ENCODE results near the gene SPAG16. TPM values are rescaled to one million over a fixed set of nuclear protein-coding genes. Genes with fewer than 3 reads are reported as not detected.
A peak's percentile ranks its signal among the peaks of the same experiment; 100 is the strongest.

The SPAG16 gene
- total RNA-seq, 1 experiment from 2014 or later, result 17.2 TPM

GRCh38 chr2:213763354-213763753 lies 479.1 kb downstream of the SPAG16 start:
- no peak overlapping the region for H3K9ac ChIP-seq (ENCODE audit: low read length)
- CTCF ChIA-PET, result no interaction called here

GRCh38 chr2:213763963-213764362 lies 479.7 kb downstream of the SPAG16 start:
- TF ChIP-seq EZH2phosphoT487 (IDR thresholded peaks at IDR 0.05; ENCODE audit: borderline replicate concordance, low read length) (no peak), CTCF (conservative IDR thresholded peaks at IDR 0.05; ENCODE audit: low read depth, low read length) (no peak), EZH2 (IDR thresholded peaks at IDR 0.05; ENCODE audit: low read length, unreplicated experiment) (no peak)

More at GRCh38 chr2:213763354-213763753, 479.1 kb downstream of the SPAG16 start:
- no TSS peak for BruUV-seq (replicated peaks)
- no peaks in the 10 kb centered on the region for H4K20me1 ChIP-seq (ENCODE audit: low read length)
- H3K27ac ChIP-seq (ENCODE audit: low read length), result no peak overlapping the region
- no peaks in the 10 kb centered on the region for H3K79me2 ChIP-seq (ENCODE audit: low read length)
- no peak overlapping the region for H3K4me3 ChIP-seq (ENCODE audit: low read length)
- ATAC-seq, result peak; percentile 41; the same call in 1 of the 2 replicates
- no peaks in the 10 kb centered on the region for H3K36me3 ChIP-seq (ENCODE audit: low read depth, low read length)
- H2AFZ ChIP-seq (ENCODE audit: low read length), result no peak overlapping the region
- POLR2A ChIA-PET (ENCODE audit: unreplicated experiment), result no interaction called here
- no peak for DNase-seq
- intact Hi-C loops (cut with micrococcal nuclease), result no loop called here
- no peaks in the 10 kb centered on the region for H3F3A ChIP-seq (ENCODE audit: low read length, unreplicated experiment)
- no peak overlapping the region for H3K4me2 ChIP-seq (ENCODE audit: low read length)
- H3K9me2 ChIP-seq (replicated peaks; ENCODE audit: low read length), result no peaks in the 10 kb centered on the region
- no peaks in the 10 kb centered on the region for H3K27me3 ChIP-seq (ENCODE audit: low read length)
- H3K4me1 ChIP-seq (ENCODE audit: insufficient read depth, low read length), result 0 out of 2 replicates have a peak, but pooled peaks cover 4% of the 10 kb centered on the region
- TF ChIP-seq EZH2 (IDR thresholded peaks at IDR 0.05; ENCODE audit: low read length, unreplicated experiment) (no peak), EZH2phosphoT487 (IDR thresholded peaks at IDR 0.05; ENCODE audit: borderline replicate concordance, low read length) (no peak), CTCF (conservative IDR thresholded peaks at IDR 0.05; ENCODE audit: low read depth, low read length) (no peak)
- no peaks in the 10 kb centered on the region for H3K9me3 ChIP-seq (ENCODE audit: low read length)

GRCh38 chr2:213764849-213765248 lies 480.6 kb downstream of the SPAG16 start:
- Histone ChIP-seq H3K9ac (ENCODE audit: low read length) (no peak overlapping the region), H3K4me3 (ENCODE audit: low read length) (no peak overlapping the region), H4K20me1 (ENCODE audit: low read length) (no peaks in the 10 kb centered on the region), H3K9me3 (ENCODE audit: low read length) (no peaks in the 10 kb centered on the region), H3K27me3 (ENCODE audit: low read length) (no peaks in the 10 kb centered on the region), H3F3A (ENCODE audit: low read length, unreplicated experiment) (no peaks in the 10 kb centered on the region), H3K36me3 (ENCODE audit: low read depth, low read length) (no peaks in the 10 kb centered on the region), H3K27ac (ENCODE audit: low read length) (no peak overlapping the region), H3K79me2 (ENCODE audit: low read length) (no peaks in the 10 kb centered on the region), H3K4me1 (ENCODE audit: insufficient read depth, low read length) (0 out of 2 replicates have a peak, but pooled peaks cover 4% of the 10 kb centered on the region), H3K4me2 (ENCODE audit: low read length) (peak overlapping the region; percentile 20; the same call in 1 of the 2 replicates), H2AFZ (ENCODE audit: low read length) (no peak overlapping the region), H3K9me2 (replicated peaks; ENCODE audit: low read length) (no peaks in the 10 kb centered on the region)
- peak; percentile 77 for ATAC-seq
- POLR2A ChIA-PET (ENCODE audit: unreplicated experiment), result no interaction called here
- CTCF ChIA-PET, result no interaction called here
- DNase-seq, result peak; percentile 60
- TF ChIP-seq EZH2phosphoT487 (IDR thresholded peaks at IDR 0.05; ENCODE audit: borderline replicate concordance, low read length) (no peak), EZH2 (IDR thresholded peaks at IDR 0.05; ENCODE audit: low read length, unreplicated experiment) (no peak), CTCF (conservative IDR thresholded peaks at IDR 0.05; ENCODE audit: low read depth, low read length) (no peak)
- BruUV-seq (replicated peaks), result no TSS peak
- intact Hi-C loops (cut with micrococcal nuclease), result no loop called here

More at GRCh38 chr2:213763963-213764362, 479.7 kb downstream of the SPAG16 start:
- H2AFZ ChIP-seq (ENCODE audit: low read length), result no peak overlapping the region
- H3K4me3 ChIP-seq (ENCODE audit: low read length), result no peak overlapping the region
- no peak for ATAC-seq
- H4K20me1 ChIP-seq (ENCODE audit: low read length), result no peaks in the 10 kb centered on the region
- no peak overlapping the region for H3K27ac ChIP-seq (ENCODE audit: low read length)
- H3K4me2 ChIP-seq (ENCODE audit: low read length), result no peak overlapping the region
- CTCF ChIA-PET, result no interaction called here
- no peaks in the 10 kb centered on the region for H3K27me3 ChIP-seq (ENCODE audit: low read length)
- no peak overlapping the region for H3K9ac ChIP-seq (ENCODE audit: low read length)
- H3K79me2 ChIP-seq (ENCODE audit: low read length), result no peaks in the 10 kb centered on the region
- 0 out of 2 replicates have a peak, but pooled peaks cover 4% of the 10 kb centered on the region for H3K4me1 ChIP-seq (ENCODE audit: insufficient read depth, low read length)
- H3F3A ChIP-seq (ENCODE audit: low read length, unreplicated experiment), result no peaks in the 10 kb centered on the region
- BruUV-seq (replicated peaks), result no TSS peak
- no peaks in the 10 kb centered on the region for H3K9me2 ChIP-seq (replicated peaks; ENCODE audit: low read length)
- POLR2A ChIA-PET (ENCODE audit: unreplicated experiment), result no interaction called here
- no peaks in the 10 kb centered on the region for H3K9me3 ChIP-seq (ENCODE audit: low read length)
- no peaks in the 10 kb centered on the region for H3K36me3 ChIP-seq (ENCODE audit: low read depth, low read length)
- no peak for DNase-seq
- intact Hi-C loops (cut with micrococcal nuclease), result no loop called here
